GM12878 (cell line): ENCODE data around the gene GGT1.
"Not testable (repeated sequence)": the region's sequence is repeated elsewhere in the genome, so short reads cannot be mapped to it uniquely, and the experiment has no call there.

ENCODE experiments used
- CHD2 ChIP-seq: IDR thresholded peaks from 2 replicates; pipeline ENCODE4 v1.6.1; 2011; ENCODE audit warnings: low read depth, low read length, improper control_type of control experiment, borderline replicate concordance
- MTA3 ChIP-seq: IDR thresholded peaks from 2 replicates; pipeline ENCODE4 v1.6.1; 2012; ENCODE audit warnings: low read length, inconsistent platforms, borderline replicate concordance
- SP1 ChIP-seq: IDR thresholded peaks from one replicate; pipeline ENCODE4 v1.6.1; 2011; ENCODE audit warnings: low read depth, low read length
- TF ChIP-seq, protein P1 (sequence below), 3 experiments: IDR thresholded peaks in 2 of 3; conservative IDR thresholded peaks in 1 of 3; 2 replicates each; pipeline ENCODE4 v1.5.1; 2011; ENCODE audit warnings: low read depth in 3 of 3, low read length in 3 of 3, mild to moderate bottlenecking in 3 of 3, control low read depth in 2 of 3, moderate library complexity in 2 of 3, inconsistent platforms in 1 of 3, mixed read lengths in 1 of 3; ENCODE audit not compliant: control insufficient read depth in 2 of 3, insufficient read depth in 1 of 3; ENCODE audit errors: extremely low read depth in 1 of 3
- TF ChIP-seq, protein P2 (sequence below): IDR thresholded peaks from 2 replicates; pipeline ENCODE4 v1.6.1; 2012; ENCODE audit warnings: mild to moderate bottlenecking, low read depth, low read length

DNA sequence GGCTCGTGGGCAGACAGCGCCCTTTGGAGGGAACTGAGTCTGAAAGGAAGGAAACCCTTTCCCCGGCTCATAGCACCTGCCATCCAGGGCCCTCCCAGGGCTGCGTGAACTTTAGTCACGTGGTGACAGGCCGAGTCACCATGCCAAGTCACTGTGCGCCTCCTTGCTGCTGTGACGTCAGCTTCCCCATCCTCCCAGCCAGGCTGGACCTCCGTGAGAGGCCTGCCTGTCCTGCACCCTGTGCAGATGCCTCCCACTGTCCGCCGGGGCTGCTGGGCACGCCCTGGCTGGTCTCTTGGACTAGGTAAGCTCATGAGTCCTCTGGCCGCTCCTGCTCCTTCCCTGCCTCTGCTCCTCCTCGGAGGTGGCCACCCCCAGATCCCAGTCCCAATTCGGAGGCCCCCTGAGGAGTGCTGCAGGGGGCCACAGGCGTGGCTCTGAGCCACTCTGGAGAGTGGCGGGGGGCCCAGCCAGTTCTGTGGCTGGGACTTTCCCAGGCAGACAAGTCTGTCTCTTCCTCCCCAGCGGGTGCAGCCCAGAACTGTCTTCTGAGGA lies 4.5 kb downstream of the GGT1 start:
- TF ChIP-seq, protein P1, sequence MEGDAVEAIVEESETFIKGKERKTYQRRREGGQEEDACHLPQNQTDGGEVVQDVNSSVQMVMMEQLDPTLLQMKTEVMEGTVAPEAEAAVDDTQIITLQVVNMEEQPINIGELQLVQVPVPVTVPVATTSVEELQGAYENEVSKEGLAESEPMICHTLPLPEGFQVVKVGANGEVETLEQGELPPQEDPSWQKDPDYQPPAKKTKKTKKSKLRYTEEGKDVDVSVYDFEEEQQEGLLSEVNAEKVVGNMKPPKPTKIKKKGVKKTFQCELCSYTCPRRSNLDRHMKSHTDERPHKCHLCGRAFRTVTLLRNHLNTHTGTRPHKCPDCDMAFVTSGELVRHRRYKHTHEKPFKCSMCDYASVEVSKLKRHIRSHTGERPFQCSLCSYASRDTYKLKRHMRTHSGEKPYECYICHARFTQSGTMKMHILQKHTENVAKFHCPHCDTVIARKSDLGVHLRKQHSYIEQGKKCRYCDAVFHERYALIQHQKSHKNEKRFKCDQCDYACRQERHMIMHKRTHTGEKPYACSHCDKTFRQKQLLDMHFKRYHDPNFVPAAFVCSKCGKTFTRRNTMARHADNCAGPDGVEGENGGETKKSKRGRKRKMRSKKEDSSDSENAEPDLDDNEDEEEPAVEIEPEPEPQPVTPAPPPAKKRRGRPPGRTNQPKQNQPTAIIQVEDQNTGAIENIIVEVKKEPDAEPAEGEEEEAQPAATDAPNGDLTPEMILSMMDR (IDR thresholded peaks at IDR 0.05 in 2 of 3, conservative IDR thresholded peaks at IDR 0.05 in 1 of 3; ENCODE audit: control insufficient read depth in 2 of 3, extremely low read depth in 1 of 3, insufficient read depth in 1 of 3, low read depth in 3 of 3, low read length in 3 of 3): not testable (repeated sequence)
- TF ChIP-seq, protein P2, sequence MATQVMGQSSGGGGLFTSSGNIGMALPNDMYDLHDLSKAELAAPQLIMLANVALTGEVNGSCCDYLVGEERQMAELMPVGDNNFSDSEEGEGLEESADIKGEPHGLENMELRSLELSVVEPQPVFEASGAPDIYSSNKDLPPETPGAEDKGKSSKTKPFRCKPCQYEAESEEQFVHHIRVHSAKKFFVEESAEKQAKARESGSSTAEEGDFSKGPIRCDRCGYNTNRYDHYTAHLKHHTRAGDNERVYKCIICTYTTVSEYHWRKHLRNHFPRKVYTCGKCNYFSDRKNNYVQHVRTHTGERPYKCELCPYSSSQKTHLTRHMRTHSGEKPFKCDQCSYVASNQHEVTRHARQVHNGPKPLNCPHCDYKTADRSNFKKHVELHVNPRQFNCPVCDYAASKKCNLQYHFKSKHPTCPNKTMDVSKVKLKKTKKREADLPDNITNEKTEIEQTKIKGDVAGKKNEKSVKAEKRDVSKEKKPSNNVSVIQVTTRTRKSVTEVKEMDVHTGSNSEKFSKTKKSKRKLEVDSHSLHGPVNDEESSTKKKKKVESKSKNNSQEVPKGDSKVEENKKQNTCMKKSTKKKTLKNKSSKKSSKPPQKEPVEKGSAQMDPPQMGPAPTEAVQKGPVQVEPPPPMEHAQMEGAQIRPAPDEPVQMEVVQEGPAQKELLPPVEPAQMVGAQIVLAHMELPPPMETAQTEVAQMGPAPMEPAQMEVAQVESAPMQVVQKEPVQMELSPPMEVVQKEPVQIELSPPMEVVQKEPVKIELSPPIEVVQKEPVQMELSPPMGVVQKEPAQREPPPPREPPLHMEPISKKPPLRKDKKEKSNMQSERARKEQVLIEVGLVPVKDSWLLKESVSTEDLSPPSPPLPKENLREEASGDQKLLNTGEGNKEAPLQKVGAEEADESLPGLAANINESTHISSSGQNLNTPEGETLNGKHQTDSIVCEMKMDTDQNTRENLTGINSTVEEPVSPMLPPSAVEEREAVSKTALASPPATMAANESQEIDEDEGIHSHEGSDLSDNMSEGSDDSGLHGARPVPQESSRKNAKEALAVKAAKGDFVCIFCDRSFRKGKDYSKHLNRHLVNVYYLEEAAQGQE: not testable (repeated sequence)
- TF ChIP-seq CHD2, SP1, MTA3: not testable (repeated sequence)
